ENCODE data around the gene GRAMD2A. TPM values are rescaled to one million over a fixed set of nuclear protein-coding genes. Genes with fewer than 3 reads are reported as not detected.

The GRAMD2A gene
- total and polyA plus RNA-seq, 8 donors = 0.19 to 0.28 TPM; not detected in 6

DNA sequence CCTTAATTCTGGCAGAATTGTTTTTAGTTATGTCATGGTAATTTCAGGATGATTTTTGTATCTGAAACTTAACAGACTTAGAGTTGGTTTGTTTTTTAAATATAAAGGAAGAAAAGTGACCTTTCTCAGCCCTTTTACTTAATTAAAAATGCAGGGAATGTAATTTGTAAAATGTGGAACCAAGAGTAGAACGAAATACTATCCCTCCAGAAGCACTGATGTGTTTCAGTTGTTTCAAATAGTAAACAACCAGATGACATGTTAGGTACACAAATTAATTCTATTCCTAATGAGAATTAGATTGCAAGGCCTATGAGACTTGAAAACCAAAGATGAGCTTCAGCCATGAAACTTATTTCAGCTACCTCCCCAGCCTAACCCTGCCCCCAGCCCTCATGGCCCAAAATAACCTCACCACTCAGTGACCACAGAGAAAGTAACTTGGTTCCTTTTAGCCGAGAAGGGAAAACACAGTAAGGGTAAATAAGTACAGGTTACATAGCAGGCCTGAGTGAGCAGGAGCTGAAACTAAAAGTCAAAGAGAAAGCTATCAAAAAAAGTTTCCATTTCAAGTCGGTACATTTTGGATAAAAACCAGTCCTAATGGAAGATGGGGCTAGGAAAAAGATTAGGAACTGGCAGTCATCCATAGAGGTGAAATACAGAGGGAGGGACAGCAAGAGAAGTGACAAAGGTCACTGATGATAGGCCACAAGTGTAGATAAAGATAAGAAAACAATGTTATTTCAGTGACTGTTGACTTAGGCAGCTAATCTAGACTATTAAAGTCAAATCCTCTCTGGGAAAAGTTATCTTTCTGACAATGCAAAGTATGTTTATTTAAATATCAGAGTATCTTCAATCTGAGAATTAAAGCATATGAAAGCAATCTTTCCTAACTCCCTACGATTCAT is 56.2 kb downstream of the GRAMD2A start:
- DNase-seq = no peak

DNA sequence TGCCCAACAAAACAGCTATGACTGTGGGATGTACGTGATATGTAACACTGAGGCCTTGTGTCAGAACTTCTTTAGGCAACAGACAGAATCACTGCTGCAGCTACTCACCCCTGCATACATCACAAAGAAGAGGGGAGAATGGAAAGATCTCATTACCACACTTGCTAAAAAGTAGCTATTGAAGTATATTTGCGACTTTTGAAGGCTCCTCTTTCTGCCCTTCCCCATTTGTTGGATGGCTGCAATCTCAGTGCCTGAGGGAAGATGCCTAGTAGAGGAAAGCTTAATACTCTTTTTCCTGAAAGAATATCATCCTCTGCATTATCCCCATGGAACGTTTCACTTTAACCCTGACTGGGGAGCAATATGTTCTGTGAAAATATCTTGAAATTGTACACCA is 57.5 kb downstream of the GRAMD2A start:
- no peak overlapping the region for H3K4me3 ChIP-seq
- no peaks in the 10 kb centered on the region for H3K27me3 ChIP-seq
- FAIRE-seq (no peak), DNase-seq (no peak), ATAC-seq (no peak)
- H3K36me3 ChIP-seq = no peaks in the 10 kb centered on the region
- no peaks in the 10 kb centered on the region for H3K9me3 ChIP-seq
- 89% methylated on average over 3 of the region's 3 CpGs for WGBS, 2 donors
- intact Hi-C loops (cut with DNase I) = no loop called here
- TF ChIP-seq, protein P1, sequence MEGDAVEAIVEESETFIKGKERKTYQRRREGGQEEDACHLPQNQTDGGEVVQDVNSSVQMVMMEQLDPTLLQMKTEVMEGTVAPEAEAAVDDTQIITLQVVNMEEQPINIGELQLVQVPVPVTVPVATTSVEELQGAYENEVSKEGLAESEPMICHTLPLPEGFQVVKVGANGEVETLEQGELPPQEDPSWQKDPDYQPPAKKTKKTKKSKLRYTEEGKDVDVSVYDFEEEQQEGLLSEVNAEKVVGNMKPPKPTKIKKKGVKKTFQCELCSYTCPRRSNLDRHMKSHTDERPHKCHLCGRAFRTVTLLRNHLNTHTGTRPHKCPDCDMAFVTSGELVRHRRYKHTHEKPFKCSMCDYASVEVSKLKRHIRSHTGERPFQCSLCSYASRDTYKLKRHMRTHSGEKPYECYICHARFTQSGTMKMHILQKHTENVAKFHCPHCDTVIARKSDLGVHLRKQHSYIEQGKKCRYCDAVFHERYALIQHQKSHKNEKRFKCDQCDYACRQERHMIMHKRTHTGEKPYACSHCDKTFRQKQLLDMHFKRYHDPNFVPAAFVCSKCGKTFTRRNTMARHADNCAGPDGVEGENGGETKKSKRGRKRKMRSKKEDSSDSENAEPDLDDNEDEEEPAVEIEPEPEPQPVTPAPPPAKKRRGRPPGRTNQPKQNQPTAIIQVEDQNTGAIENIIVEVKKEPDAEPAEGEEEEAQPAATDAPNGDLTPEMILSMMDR (IDR thresholded peaks at IDR 0.05) = no peak
- peaks cover 0 to 4% (median 4%) of the 10 kb centered on the region in 3 donors for H3K4me1 ChIP-seq
- H3K27ac ChIP-seq = no peak overlapping the region

More for the DNA sequence above, 56.2 kb downstream of the GRAMD2A start:
- H3K9me3 ChIP-seq = no peaks in the 10 kb centered on the region
- 38 to 45% methylated on average over 4 of the region's 4 CpGs for WGBS, 2 donors
- peak in 3 of 4 donors; percentile 24 to 63 (median 50) for ATAC-seq
- H3K27ac ChIP-seq = no peak overlapping the region
- H3K36me3 ChIP-seq = no peaks in the 10 kb centered on the region
- intact Hi-C loops (cut with DNase I) = no loop called here
- H3K4me1 ChIP-seq = peaks cover 0 to 4% (median 0%) of the 10 kb centered on the region in 3 donors
- H3K4me3 ChIP-seq = no peak overlapping the region
- H3K27me3 ChIP-seq = no peaks in the 10 kb centered on the region
- FAIRE-seq = no peak
- TF ChIP-seq, protein P1 (IDR thresholded peaks at IDR 0.05) = no peak

DNA sequence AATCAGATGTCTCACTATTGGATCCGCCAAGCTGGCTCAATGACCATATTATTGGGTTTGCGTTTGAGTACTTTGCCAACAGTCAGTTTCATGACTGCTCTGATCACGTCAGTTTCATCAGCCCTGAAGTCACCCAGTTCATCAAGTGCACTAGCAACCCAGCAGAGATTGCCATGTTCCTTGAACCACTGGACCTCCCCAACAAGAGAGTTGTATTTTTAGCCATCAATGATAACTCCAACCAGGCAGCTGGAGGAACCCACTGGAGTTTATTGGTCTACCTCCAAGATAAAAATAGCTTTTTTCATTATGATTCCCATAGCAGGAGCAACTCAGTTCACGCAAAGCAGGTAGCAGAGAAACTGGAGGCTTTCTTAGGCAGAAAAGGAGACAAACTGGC is 57.9 kb downstream of the GRAMD2A start:
- no peak for DNase-seq
- 97 to 99% methylated on average over 4 of the region's 4 CpGs for WGBS, 2 donors
- ATAC-seq = no peak
- Histone ChIP-seq H3K9me3 (no peaks in the 10 kb centered on the region), H3K36me3 (no peaks in the 10 kb centered on the region), H3K27me3 (no peaks in the 10 kb centered on the region), H3K27ac (no peak overlapping the region), H3K4me3 (no peak overlapping the region), H3K4me1 (peaks cover 0 to 4% (median 4%) of the 10 kb centered on the region in 3 donors)
- no peak for FAIRE-seq
- intact Hi-C loops (cut with DNase I) = no loop called here
- TF ChIP-seq, protein P1 (IDR thresholded peaks at IDR 0.05) = no peak

DNA sequence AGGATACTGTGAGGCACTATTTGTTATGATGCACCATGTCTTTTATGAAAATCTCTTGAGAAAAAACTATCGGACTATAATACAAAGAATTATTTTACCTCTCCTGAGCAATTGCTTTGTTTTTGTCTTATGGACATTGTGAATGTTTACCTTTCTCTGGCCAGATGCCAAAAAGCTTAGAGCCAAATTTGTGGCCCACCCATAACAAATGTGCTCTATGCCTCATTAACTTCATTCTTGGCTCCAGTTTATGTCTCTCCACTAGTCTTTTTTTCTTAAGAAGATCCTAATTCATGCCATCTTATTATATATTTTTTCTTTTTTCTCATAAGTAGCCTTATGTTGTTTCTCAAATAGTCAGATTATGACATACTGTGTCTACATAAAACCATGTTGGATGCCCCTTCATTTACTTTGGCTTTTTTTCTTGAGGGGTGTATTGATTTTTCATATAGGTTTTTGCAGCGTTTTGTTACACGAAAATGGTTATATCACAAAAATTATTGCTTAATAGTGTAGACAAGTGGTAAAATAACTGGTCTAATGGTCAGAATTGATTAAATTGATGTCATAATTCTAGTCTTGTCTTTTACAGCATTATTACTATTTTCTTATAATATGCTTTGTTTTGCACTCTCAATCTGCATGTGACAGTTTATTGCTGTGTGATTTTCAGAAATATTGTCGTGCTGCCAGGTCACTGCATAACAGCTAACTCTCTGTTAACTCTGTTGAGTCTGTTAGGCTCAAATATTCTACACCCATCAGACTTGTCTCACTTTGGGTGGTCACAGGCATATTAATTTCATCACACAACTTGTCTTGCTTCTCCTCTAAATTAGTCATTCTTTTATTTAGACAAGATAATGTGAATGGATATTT is 61.2 kb downstream of the GRAMD2A start:
- ATAC-seq (no peak), DNase-seq (no peak), FAIRE-seq (no peak)
- no peaks in the 10 kb centered on the region for H3K27me3 ChIP-seq
- H3K4me3 ChIP-seq = no peak overlapping the region
- H3K27ac ChIP-seq = no peak overlapping the region
- intact Hi-C loops (cut with DNase I) = no loop called here
- H3K36me3 ChIP-seq = no peaks in the 10 kb centered on the region
- H3K9me3 ChIP-seq = no peaks in the 10 kb centered on the region
- 59 to 65% methylated on average over 4 of the region's 4 CpGs for WGBS, 2 donors
- TF ChIP-seq, protein P1 (IDR thresholded peaks at IDR 0.05) = no peak
- H3K4me1 ChIP-seq = peaks cover 0 to 4% (median under 1%) of the 10 kb centered on the region in 3 donors
